IPS-18a (cell line): ENCODE results near the gene GHRH.

Experiments
- H3K27ac ChIP-seq: one replicate; pipeline ENCODE4 v1.5.1; 2013; ENCODE audit warnings: low read length
- H3K27me3 ChIP-seq: one replicate; pipeline ENCODE4 v1.6.1; 2013; ENCODE audit warnings: mild to moderate bottlenecking, low read length; ENCODE audit not compliant: control insufficient read depth, insufficient read depth
- H3K36me3 ChIP-seq: one replicate; pipeline ENCODE4 v1.6.1; 2013; ENCODE audit warnings: low read depth, low read length; ENCODE audit not compliant: control insufficient read depth
- H3K4me1 ChIP-seq: one replicate; pipeline ENCODE4 v1.6.1; 2013; ENCODE audit warnings: low read depth, low read length; ENCODE audit not compliant: control insufficient read depth
- H3K4me3 ChIP-seq: one replicate; pipeline ENCODE4 v1.5.1; 2013; ENCODE audit warnings: low read length
- H3K9ac ChIP-seq: one replicate; pipeline ENCODE4 v1.6.1; 2013; ENCODE audit warnings: mild to moderate bottlenecking, low read length, moderate library complexity
- H3K9me3 ChIP-seq: one replicate; pipeline ENCODE4 v1.6.1; 2013; ENCODE audit warnings: low read depth, low read length; ENCODE audit not compliant: control insufficient read depth

GHRH gene, protein sequence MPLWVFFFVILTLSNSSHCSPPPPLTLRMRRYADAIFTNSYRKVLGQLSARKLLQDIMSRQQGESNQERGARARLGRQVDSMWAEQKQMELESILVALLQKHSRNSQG

GRCh38 chr20:37261714-37262113, at the start of gene GHRH:
TSS of gene GHRH (minus strand) at chr20:37261814. CDS start at chr20:37256889, 4,925 bp downstream.
- H3K27me3 ChIP-seq: no peaks in the 10 kb centered on the region
- no peak within 1 kb of the TSS for H3K9ac ChIP-seq
- no peak within 1 kb of the TSS for H3K27ac ChIP-seq

DNA sequence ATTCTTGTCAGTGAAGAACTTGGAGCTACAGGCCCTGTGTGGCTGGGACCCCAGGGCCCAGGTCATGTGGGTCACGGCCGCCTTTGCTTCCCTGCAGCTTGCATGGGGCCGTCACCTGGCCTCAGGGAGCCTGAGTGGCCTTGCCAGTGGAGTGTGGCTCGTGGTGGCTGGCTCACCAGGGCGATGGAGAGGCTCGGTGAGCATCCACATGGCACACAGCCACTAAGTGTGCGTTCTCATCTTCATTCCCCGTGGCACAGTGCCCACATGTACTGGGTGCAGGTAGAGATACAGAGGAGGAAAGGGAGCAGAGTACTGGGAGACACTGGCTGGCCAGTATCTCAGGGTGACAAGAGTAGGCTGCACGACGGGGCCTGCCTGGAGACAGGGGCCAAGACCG, 49.3 kb upstream of the GHRH start:
- Histone ChIP-seq H3K4me1 (no peaks in the 10 kb centered on the region), H3K4me3 (no peak overlapping the region), H3K36me3 (peaks cover 10% of the 10 kb centered on the region)

More at GRCh38 chr20:37261714-37262113, at the start of gene GHRH:
- no peaks in the 10 kb centered on the region for H3K36me3 ChIP-seq
- no peaks in the 10 kb centered on the region for H3K9me3 ChIP-seq
- H3K4me3 ChIP-seq: no peak within 1 kb of the TSS
- peaks cover 21% of the 10 kb centered on the region for H3K4me1 ChIP-seq

DNA sequence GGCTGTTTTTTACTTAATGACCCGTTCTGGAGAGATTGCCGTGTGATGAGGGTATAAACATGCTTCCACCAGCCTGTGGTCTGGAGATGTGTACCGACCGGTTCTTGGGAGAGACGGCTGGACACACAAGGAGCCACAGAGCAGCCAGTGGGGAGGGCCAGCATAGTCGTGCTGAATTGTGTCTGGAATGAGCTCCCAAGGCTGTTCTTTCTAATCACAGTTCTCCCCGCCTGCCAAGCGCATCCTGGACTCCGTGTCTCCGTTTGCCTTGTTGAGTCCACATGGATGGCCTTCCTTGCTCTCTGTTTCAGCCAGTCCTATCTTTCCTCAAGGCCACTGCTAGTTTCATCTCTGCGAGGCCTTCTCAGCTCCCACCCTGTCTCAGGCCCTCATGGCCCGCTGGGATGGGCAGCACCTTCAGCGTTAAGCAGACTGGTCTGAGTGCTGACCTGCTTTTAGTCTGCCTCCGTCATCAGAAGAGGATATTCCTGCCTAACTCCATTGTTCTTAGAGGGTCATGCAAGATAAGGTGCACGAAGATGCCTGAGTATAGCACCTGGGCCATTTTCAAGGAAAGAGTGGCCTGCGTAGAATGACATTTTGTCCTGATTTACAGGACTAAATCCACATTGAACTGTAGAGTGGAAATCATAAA, 48.4 kb upstream of the GHRH start:
- Histone ChIP-seq H3K4me1 (no peaks in the 10 kb centered on the region), H3K36me3 (peaks cover 10% of the 10 kb centered on the region), H3K4me3 (no peak overlapping the region), H3K9ac (no peak overlapping the region), H3K9me3 (no peaks in the 10 kb centered on the region), H3K27me3 (no peaks in the 10 kb centered on the region), H3K27ac (no peak overlapping the region)

More for the DNA sequence above, 49.3 kb upstream of the GHRH start:
- Histone ChIP-seq H3K9ac (no peak overlapping the region), H3K27me3 (no peaks in the 10 kb centered on the region), H3K9me3 (no peaks in the 10 kb centered on the region), H3K27ac (no peak overlapping the region)

DNA sequence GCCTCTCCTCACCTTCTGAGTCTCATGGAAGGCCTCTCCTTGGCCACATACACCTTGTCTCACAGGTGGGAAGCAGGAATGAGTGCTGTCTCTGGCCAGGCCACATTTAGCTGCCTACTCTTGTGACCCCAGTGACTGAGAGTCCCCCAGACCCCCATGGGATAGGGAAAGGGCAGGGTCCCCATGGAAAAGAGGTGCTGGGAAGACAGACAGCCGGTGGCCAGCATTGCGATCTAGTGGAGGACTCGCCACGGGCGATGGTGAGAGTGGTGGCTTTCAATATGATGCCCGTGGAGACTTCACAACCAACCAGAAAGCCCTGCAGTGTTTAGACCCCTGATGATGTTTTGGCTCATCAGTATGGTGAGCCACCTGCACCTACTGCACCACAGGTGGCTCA, 47.7 kb upstream of the GHRH start:
- Histone ChIP-seq H3K9ac (no peak overlapping the region), H3K27me3 (no peaks in the 10 kb centered on the region), H3K4me1 (no peaks in the 10 kb centered on the region), H3K36me3 (peaks cover 10% of the 10 kb centered on the region), H3K27ac (no peak overlapping the region), H3K9me3 (no peaks in the 10 kb centered on the region), H3K4me3 (no peak overlapping the region)

DNA sequence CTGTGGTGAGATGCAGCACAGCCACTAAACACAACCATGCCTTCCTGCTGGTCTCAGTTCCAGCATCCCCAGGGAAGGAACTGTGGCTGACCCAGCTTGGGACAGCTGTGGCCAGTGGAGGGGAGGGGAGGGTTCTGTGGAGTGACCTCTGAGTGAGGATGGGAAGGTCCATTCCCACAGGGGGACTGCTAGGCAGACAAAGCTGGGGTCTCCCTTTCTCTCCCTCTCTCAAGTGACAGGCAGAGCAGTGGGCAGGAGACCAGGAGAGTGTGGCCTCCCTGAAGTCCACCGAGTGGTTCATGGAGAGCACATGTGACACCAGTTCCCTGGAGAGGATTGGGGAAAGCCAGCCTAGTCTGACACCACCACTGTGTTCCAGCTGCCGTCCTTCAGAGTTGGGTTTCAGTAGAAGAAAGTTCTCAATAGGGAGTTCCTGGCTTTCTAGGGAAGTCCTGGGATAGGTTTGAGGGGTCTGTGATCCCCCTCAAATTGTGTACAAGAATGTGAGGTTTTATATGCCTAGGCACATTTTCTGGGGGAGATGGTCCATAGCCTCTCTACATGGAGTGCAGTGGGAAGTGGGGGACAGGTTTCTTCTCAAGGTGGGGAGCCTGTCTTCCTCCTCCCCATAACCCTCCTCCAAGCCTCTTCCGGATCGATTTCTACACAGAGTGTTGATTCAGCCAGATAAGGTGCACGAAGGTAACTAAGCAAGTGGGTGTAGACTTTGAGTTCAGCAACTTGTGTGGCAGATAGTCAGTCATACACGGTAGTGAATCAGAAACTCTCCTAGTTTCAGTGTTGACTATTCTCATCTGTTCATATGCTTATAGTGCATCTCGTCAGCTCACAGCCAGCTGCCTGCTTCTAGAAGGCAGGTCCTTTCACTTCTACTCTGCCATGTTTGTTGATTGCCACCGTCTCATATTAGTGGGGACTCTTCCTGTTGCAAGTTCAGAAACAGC, 46.8 kb upstream of the GHRH start:
- H3K4me1 ChIP-seq: no peaks in the 10 kb centered on the region
- H3K9ac ChIP-seq: no peak overlapping the region
- no peak overlapping the region for H3K27ac ChIP-seq
- H3K4me3 ChIP-seq: no peak overlapping the region
- H3K9me3 ChIP-seq: no peaks in the 10 kb centered on the region
- no peaks in the 10 kb centered on the region for H3K27me3 ChIP-seq
- peaks cover 16% of the 10 kb centered on the region for H3K36me3 ChIP-seq

DNA sequence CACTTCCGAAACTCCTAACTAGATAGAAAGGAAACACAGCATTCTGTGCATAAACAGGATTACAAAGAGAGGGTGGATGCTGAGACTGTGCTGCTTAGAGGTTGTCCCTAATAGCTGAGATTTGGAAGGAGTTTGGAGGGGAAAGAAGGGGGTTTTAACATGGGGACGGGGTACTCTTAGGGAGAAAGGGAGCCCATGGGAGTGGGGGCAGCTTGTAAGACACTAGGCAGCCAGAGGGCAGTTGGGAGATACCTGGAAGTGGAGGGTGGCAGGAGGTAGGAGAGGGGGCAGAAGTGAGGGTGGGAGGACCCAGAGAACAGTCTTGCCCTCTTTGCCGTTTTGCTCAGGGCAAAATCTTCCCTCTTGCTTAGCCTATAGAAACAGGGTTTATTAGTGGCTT, 44.2 kb upstream of the GHRH start:
- H3K4me3 ChIP-seq: no peak overlapping the region
- H3K9ac ChIP-seq: no peak overlapping the region
- H3K9me3 ChIP-seq: no peaks in the 10 kb centered on the region
- peaks cover 35% of the 10 kb centered on the region for H3K36me3 ChIP-seq
- no peaks in the 10 kb centered on the region for H3K27me3 ChIP-seq
- H3K27ac ChIP-seq: no peak overlapping the region
- no peaks in the 10 kb centered on the region for H3K4me1 ChIP-seq

DNA sequence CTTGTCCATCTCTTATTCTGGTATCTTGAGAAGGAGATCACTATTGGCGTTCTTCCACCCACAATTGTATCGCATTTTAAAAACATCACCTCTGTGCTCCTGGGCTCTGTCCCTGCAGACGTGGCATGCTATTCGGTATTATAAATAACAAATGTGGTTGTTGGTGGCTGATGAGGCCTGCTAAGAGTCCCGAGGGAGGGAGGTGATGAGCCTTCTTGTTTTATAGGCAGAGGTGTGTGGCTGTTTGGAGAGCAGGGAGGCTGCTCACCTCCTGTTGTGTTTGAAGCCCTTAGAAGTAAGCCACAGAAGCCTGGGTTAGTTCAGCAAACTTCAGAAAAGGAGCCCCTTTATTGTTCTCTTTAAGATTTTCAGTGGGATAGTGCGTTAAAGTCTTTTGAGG, 43.5 kb upstream of the GHRH start:
- no peaks in the 10 kb centered on the region for H3K4me1 ChIP-seq
- H3K4me3 ChIP-seq: no peak overlapping the region
- H3K9me3 ChIP-seq: no peaks in the 10 kb centered on the region
- H3K36me3 ChIP-seq: peaks cover 33% of the 10 kb centered on the region
- H3K27me3 ChIP-seq: no peaks in the 10 kb centered on the region
- H3K27ac ChIP-seq: no peak overlapping the region
- no peak overlapping the region for H3K9ac ChIP-seq

DNA sequence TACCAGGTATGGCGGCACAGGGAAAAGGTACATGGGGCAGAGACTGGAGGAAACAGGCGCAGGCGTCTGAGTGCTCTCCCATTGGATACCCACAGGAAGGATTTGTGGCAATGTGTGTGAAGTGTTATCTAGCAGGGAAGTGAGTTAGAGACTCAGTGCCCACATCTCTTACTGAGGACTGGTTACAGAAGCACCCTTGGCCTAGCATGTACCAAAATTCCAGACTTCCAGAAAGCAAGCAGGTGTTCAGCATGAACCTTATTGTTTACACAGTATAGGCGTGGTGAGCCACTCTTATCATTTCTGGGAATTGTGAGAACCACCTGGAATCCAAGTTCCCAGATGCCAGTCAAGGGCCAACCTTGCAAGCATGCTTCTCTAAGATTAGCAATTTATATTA, 42.0 kb upstream of the GHRH start:
- H3K27ac ChIP-seq: no peak overlapping the region
- no peaks in the 10 kb centered on the region for H3K4me1 ChIP-seq
- H3K9me3 ChIP-seq: no peaks in the 10 kb centered on the region
- H3K27me3 ChIP-seq: no peaks in the 10 kb centered on the region
- no peak overlapping the region for H3K4me3 ChIP-seq
- H3K9ac ChIP-seq: no peak overlapping the region
- peaks cover 30% of the 10 kb centered on the region for H3K36me3 ChIP-seq

GRCh38 chr20:37302981-37303380, 41.4 kb upstream of the GHRH start:
- Histone ChIP-seq H3K36me3 (peaks cover 26% of the 10 kb centered on the region), H3K27me3 (no peaks in the 10 kb centered on the region), H3K4me1 (no peaks in the 10 kb centered on the region), H3K27ac (no peak overlapping the region), H3K4me3 (no peak overlapping the region), H3K9ac (no peak overlapping the region), H3K9me3 (no peaks in the 10 kb centered on the region)

GRCh38 chr20:37301558-37301957, 39.9 kb upstream of the GHRH start:
- H3K4me1 ChIP-seq: no peaks in the 10 kb centered on the region
- no peaks in the 10 kb centered on the region for H3K27me3 ChIP-seq
- H3K4me3 ChIP-seq: no peak overlapping the region
- no peaks in the 10 kb centered on the region for H3K9me3 ChIP-seq
- peaks cover 26% of the 10 kb centered on the region for H3K36me3 ChIP-seq
- H3K9ac ChIP-seq: no peak overlapping the region
- no peak overlapping the region for H3K27ac ChIP-seq

GRCh38 chr20:37301120-37301519, 39.5 kb upstream of the GHRH start:
- Histone ChIP-seq H3K27ac (no peak overlapping the region), H3K27me3 (no peaks in the 10 kb centered on the region), H3K36me3 (peaks cover 26% of the 10 kb centered on the region), H3K9me3 (no peaks in the 10 kb centered on the region), H3K4me3 (no peak overlapping the region), H3K4me1 (no peaks in the 10 kb centered on the region), H3K9ac (no peak overlapping the region)
